Measurements from ENCODE around the gene NUFIP1. TPM values are rescaled to one million over a fixed set of nuclear protein-coding genes. Genes with fewer than 3 reads are reported as not detected.

The NUFIP1 gene
- total RNA-seq, 1 experiment from 2014 or later = 17.1 TPM

DNA sequence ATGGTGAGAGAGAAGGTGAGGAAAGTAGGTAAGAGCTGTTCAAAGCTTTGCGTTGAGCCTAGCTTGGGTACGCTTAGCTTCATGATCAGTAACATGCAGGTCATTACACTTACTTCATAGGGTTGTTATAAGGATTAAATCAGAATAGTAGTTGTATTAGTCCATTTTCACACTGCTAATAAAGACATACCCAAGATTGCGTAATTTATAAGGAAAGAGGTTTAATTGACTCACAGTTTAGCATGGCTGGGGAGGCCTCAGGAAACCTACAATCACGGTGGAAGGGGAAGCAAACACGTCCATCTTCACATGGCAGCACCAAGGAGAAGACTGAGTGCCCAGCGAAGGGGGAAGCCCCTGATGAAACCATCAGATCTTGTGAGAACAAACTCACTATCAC lies 21.9 kb upstream of the NUFIP1 start:
- H3K27ac Mint-ChIP-seq = no peak overlapping the region
- H2BK120ac ChIP-seq (ENCODE audit: low read depth, low read length, poor library complexity, severe bottlenecking) = no peak overlapping the region
- H3K27me3 ChIP-seq (ENCODE audit: insufficient read depth, low read length) = no peaks in the 10 kb centered on the region
- H2AK5ac ChIP-seq (ENCODE audit: insufficient read length, low read length) = no peak overlapping the region
- H4K8ac ChIP-seq (replicated peaks; ENCODE audit: insufficient read length, low read depth, low read length) = no peak overlapping the region
- no peak overlapping the region for H2BK5ac ChIP-seq (ENCODE audit: insufficient read length, low read length)
- no peaks in the 10 kb centered on the region for H3K79me1 ChIP-seq (ENCODE audit: insufficient read depth, low read depth, low read length, poor library complexity, severe bottlenecking)
- H3K9ac ChIP-seq (ENCODE audit: extremely low read depth, insufficient read length, low read length) = no peak overlapping the region
- H3K27ac ChIP-seq (ENCODE audit: insufficient read length, low read depth, low read length) = no peak overlapping the region
- no peak overlapping the region for H4K91ac ChIP-seq (ENCODE audit: insufficient read length, low read depth, low read length)
- no peak overlapping the region for H3K4me2 ChIP-seq (ENCODE audit: insufficient read depth, insufficient read length, low read length)
- no peak overlapping the region for H3K4ac ChIP-seq (ENCODE audit: low read depth, low read length)
- H3K27me3 Mint-ChIP-seq (ENCODE audit: low read depth) = no peaks in the 10 kb centered on the region
- H3K9me3 Mint-ChIP-seq = no peaks in the 10 kb centered on the region
- H3K14ac ChIP-seq (ENCODE audit: insufficient read depth, low read length) = no peak overlapping the region
- H3K23ac ChIP-seq (ENCODE audit: insufficient read length, low read depth, low read length) = no peak overlapping the region
- H2BK12ac ChIP-seq (ENCODE audit: insufficient read length, low read depth, low read length) = no peak overlapping the region
- no peaks in the 10 kb centered on the region for H4K20me1 ChIP-seq (ENCODE audit: control insufficient read depth, insufficient read depth, insufficient read length)
- H4K5ac ChIP-seq (ENCODE audit: insufficient read length, low read depth, low read length) = no peak overlapping the region
- H3K9me3 ChIP-seq (ENCODE audit: control insufficient read depth, low read depth, low read length) = no peaks in the 10 kb centered on the region
- no peak overlapping the region for H3K56ac ChIP-seq (ENCODE audit: insufficient read length, low read depth, low read length)
- H3K4me1 Mint-ChIP-seq = no peaks in the 10 kb centered on the region
- H3K23me2 ChIP-seq (ENCODE audit: insufficient read length, low read depth, low read length, poor library complexity, severe bottlenecking) = no peaks in the 10 kb centered on the region
- H2AFZ ChIP-seq (ENCODE audit: low read length) = no peak overlapping the region
- H3K4me3 Mint-ChIP-seq = no peak overlapping the region
- TF ChIP-seq, protein P1, sequence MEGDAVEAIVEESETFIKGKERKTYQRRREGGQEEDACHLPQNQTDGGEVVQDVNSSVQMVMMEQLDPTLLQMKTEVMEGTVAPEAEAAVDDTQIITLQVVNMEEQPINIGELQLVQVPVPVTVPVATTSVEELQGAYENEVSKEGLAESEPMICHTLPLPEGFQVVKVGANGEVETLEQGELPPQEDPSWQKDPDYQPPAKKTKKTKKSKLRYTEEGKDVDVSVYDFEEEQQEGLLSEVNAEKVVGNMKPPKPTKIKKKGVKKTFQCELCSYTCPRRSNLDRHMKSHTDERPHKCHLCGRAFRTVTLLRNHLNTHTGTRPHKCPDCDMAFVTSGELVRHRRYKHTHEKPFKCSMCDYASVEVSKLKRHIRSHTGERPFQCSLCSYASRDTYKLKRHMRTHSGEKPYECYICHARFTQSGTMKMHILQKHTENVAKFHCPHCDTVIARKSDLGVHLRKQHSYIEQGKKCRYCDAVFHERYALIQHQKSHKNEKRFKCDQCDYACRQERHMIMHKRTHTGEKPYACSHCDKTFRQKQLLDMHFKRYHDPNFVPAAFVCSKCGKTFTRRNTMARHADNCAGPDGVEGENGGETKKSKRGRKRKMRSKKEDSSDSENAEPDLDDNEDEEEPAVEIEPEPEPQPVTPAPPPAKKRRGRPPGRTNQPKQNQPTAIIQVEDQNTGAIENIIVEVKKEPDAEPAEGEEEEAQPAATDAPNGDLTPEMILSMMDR (conservative IDR thresholded peaks at IDR 0.05) = no peak
- H2BK15ac ChIP-seq (ENCODE audit: low read depth, low read length) = no peak overlapping the region
- no CpG with 5 or more reads among the region's 6 CpGs for WGBS (ENCODE audit: extremely low coverage, insufficient read length, low lambda C conversion rate)
- H3K18ac ChIP-seq (ENCODE audit: insufficient read length, low read depth, low read length) = no peak overlapping the region
- H3K4me1 ChIP-seq (ENCODE audit: insufficient read depth, low read length) = no peaks in the 10 kb centered on the region
- H3T11ph ChIP-seq (ENCODE audit: low read length) = no peak overlapping the region
- peaks cover 13 to 36% (median 35%) of the 10 kb centered on the region in 3 experiments; a peak in 6 of 7 replicates for H3K36me3 Mint-ChIP-seq (ENCODE audit: insufficient read depth in 1 of 3, low read depth in 3 of 3)
- H2BK20ac ChIP-seq (ENCODE audit: low read depth, low read length, poor library complexity, severe bottlenecking) = no peak overlapping the region
- H3K79me2 ChIP-seq (ENCODE audit: insufficient read depth, low read length) = no peaks in the 10 kb centered on the region
- DNase-seq = no peak
